ENCODE measurements around the gene TAC3. TPM values are rescaled to one million over a fixed set of nuclear protein-coding genes. Genes with fewer than 3 reads are reported as not detected.

The TAC3 gene
- total and polyA plus RNA-seq, 2 of the 4 experiments (the other 2 are of a cell fraction): 0.94 TPM; not detected in 1

DNA sequence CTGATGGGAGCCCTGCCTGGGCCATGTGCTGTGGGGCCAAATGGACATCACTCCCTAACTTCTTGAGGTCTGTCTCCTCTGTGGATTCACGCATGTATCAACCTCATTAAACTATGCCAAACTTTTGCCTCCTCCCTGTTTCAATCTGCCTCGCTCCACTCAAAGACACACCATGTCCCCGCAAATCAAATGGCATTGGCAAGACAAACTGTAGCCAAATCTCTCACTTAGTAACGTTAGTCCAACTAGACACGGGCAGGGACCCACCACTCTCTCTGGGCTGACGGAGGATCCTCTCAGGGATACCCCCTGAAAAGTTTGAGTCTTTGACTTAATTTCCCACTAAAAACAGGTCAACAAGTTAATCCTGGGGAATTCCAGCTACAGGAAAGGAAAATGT lies 18.0 kb downstream of the TAC3 start:
- DNase-seq (no peak), ATAC-seq (ENCODE audit: low read depth) (no peak)
- H3K27me3 ChIP-seq (ENCODE audit: control insufficient read depth, insufficient read depth, low read length): no peaks in the 10 kb centered on the region
- H3K23ac ChIP-seq (ENCODE audit: low read depth, low read length): no peak overlapping the region
- intact Hi-C loops (cut with micrococcal nuclease) (no loop called here), dilution Hi-C loops (cut with HindIII; ENCODE audit: low sequenced_read_pairs, unreplicated experiment) (no loop called here), in situ Hi-C loops (cut with MboI; ENCODE audit: low sequenced_read_pairs) (loop anchor here (25.0 kb wide), 1 partner anchor 486 kb away; the partner anchor contains the start of gene RBMS2)
- H3K14ac ChIP-seq (replicated peaks; ENCODE audit: low read depth, low read length): no peak overlapping the region
- WGBS, 2 experiments (ENCODE audit: extremely low coverage in 2 of 2, insufficient read length in 1 of 2): 100% methylated on average over 1 of the region's 6 CpGs; no CpG with 5 or more reads in 1 of the 2 experiments
- no peak overlapping the region for H3K4me3 ChIP-seq (ENCODE audit: insufficient read depth, low read depth, low read length)
- H3K18ac ChIP-seq (ENCODE audit: low read depth, low read length): no peak overlapping the region
- ChIA-PET POLR2A (ENCODE audit: unreplicated experiment) (no interaction called here), CTCF (no interaction called here)
- H4K8ac ChIP-seq (ENCODE audit: low read depth in 2 of 2, low read length in 2 of 2): no peak overlapping the region
- peaks cover 41% of the 10 kb centered on the region for H3K36me3 ChIP-seq (ENCODE audit: control insufficient read depth, insufficient read depth, low read length)
- H3K4ac ChIP-seq (ENCODE audit: low read depth, low read length): no peak overlapping the region
- no peak overlapping the region for H2AFZ ChIP-seq (replicated peaks; ENCODE audit: low read length, poor library complexity)
- H4K5ac ChIP-seq (ENCODE audit: low read depth, low read length): no peak overlapping the region
- H3K9me3 ChIP-seq (ENCODE audit: control insufficient read depth, insufficient read depth, low read length): no peaks in the 10 kb centered on the region
- no peak overlapping the region for H3K27ac ChIP-seq (ENCODE audit: insufficient read depth, low read length)
- peaks cover 39% of the 10 kb centered on the region for H4K20me1 ChIP-seq (ENCODE audit: insufficient read depth, low read length)
- no peak overlapping the region for H2BK15ac ChIP-seq (ENCODE audit: low read depth, low read length)
- H3K56ac ChIP-seq (ENCODE audit: extremely low read depth, insufficient read depth, low read length): no peak overlapping the region
- no peak overlapping the region for H2BK120ac ChIP-seq (ENCODE audit: low read depth, low read length)
- H3K79me1 ChIP-seq (ENCODE audit: low read depth in 1 of 2, low read length in 2 of 2): peaks cover 13 to 54% of the 10 kb centered on the region in 2 experiments
- H2BK5ac ChIP-seq (ENCODE audit: low read depth, low read length, poor library complexity, severe bottlenecking): no peak overlapping the region
- peaks cover 17% of the 10 kb centered on the region for H3K9me1 ChIP-seq (ENCODE audit: insufficient read depth, low read length)
- no TSS peak for BruUV-seq (replicated peaks)
- no peak overlapping the region for H3K4me2 ChIP-seq (ENCODE audit: low read depth, low read length)
- no peak overlapping the region for H4K91ac ChIP-seq (ENCODE audit: insufficient read depth, low read depth, low read length)
- no peak overlapping the region for H2AK9ac ChIP-seq (replicated peaks; ENCODE audit: low read depth, low read length, poor library complexity)
- no peak for TF ChIP-seq MAZ (IDR thresholded peaks at IDR 0.05; ENCODE audit: borderline replicate concordance, low read depth, low read length)
- TF ChIP-seq BHLHE40 (IDR thresholded peaks at IDR 0.05; ENCODE audit: low read depth, low read length): no peak
- TF ChIP-seq RCOR1 (IDR thresholded peaks at IDR 0.05; ENCODE audit: insufficient replicate concordance, low read length): no peak
- TF ChIP-seq POLR2A (IDR thresholded peaks at IDR 0.05; ENCODE audit: low read depth, low read length): no peak
- no peak for TF ChIP-seq NFE2L2 (IDR thresholded peaks at IDR 0.05; ENCODE audit: low read depth, low read length)
- TF ChIP-seq SMC3 (IDR thresholded peaks at IDR 0.05; ENCODE audit: low read depth, low read length): no peak
- no peak for TF ChIP-seq MAFK (IDR thresholded peaks at IDR 0.05; ENCODE audit: low read depth, low read length)
- TF ChIP-seq CEBPB (IDR thresholded peaks at IDR 0.05; ENCODE audit: low read depth, low read length): no peak
- TF ChIP-seq MXI1 (IDR thresholded peaks at IDR 0.05; ENCODE audit: borderline replicate concordance, low read depth, low read length): no peak
- TF ChIP-seq RFX5 (IDR thresholded peaks at IDR 0.05; ENCODE audit: low read depth, low read length): no peak
- H3K9ac ChIP-seq (ENCODE audit: low read depth, low read length): no peak overlapping the region
- H2AK5ac ChIP-seq (ENCODE audit: low read depth, low read length): no peak overlapping the region
- peaks cover 6% of the 10 kb centered on the region for H3K4me1 ChIP-seq (ENCODE audit: control insufficient read depth, insufficient read depth, low read length)
- no peak overlapping the region for H2BK20ac ChIP-seq (ENCODE audit: low read depth, low read length)
